ENCODE data around the gene ENPP1.
A peak's percentile ranks its signal among the peaks of the same experiment; 100 is the strongest.

The ENPP1 gene

GRCh38 chr6:131807644-131808459 is at the start of gene ENPP1:
Gene ENPP1 (plus strand): TSS chr6:131808020. CDS start chr6:131808036, 16 bp downstream.
- DNase-seq (ENCODE audit: low read depth in 4 of 4, low spot score in 1 of 4): peak; percentile 1 to 30 (median 5)

DNA sequence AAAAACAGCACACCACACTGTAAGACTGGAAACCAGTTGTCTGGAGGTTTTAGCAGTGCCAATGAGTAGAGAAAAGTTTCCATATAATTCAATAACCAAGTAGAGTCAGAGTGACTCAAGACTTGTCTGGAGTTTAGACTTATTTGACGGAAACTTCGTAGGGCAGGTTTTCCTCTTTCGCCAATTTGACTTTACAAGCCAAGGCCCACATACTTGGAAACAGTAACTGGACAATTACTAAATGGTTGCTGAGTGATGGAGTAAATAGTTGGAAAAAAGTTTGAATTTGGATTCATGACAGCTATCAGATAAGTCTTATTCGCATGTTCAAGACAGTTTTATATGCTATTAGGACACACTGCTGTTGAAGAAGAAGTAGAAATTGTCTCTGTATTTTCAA is 48.9 kb upstream of the ENPP1 start:
- no peak for DNase-seq (ENCODE audit: low read depth in 4 of 4, low spot score in 1 of 4)

GRCh38 chr6:131761060-131761761 is 46.6 kb upstream of the ENPP1 start:
- no peak for DNase-seq (ENCODE audit: low read depth in 4 of 4, low spot score in 1 of 4)

DNA sequence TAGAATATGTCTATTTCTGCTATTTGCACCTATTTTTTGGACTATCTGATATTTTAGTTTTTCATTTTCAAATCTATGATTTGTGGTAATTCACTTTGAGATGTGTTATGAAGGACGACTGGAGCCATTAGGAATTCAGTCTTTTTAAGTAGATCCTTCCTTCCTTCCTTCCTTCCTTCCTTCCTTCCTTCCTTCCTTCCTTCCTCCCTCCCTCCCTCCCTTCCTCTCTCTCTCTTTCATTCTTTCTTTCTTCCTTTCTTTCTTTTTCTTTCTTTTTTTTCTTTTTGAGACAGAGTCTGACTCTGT is 46.1 kb upstream of the ENPP1 start:
- no peak for DNase-seq (ENCODE audit: low read depth in 4 of 4, low spot score in 1 of 4)

DNA sequence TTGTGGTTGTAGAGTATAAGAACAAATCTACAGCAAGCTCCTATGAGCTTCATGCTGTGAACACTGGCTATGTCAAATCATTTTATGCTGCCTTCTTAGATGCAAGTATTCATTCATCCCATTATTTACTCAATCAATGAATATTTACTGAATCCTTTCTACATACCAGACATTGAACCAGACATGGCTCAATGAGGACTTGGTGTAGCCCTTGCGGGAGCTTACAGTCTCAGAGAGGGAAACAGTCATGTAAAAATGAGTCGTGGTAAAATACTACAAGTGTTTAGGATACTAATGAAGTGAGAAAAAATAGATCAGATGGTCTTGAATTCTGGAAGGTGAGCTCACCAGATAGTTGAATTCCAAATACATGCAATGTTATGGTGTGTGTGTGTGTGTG is 44.8 kb upstream of the ENPP1 start:
- DNase-seq (ENCODE audit: low read depth in 4 of 4, low spot score in 1 of 4): no peak

GRCh38 chr6:131763749-131764148 is 44.1 kb upstream of the ENPP1 start:
- DNase-seq (ENCODE audit: low read depth in 4 of 4, low spot score in 1 of 4): no peak

- DNase-seq (ENCODE audit: low read depth in 4 of 4, low spot score in 1 of 4): no peak
These were observed 43.5 kb upstream of the ENPP1 start for GRCh38 chr6:131764350-131764749.

DNA sequence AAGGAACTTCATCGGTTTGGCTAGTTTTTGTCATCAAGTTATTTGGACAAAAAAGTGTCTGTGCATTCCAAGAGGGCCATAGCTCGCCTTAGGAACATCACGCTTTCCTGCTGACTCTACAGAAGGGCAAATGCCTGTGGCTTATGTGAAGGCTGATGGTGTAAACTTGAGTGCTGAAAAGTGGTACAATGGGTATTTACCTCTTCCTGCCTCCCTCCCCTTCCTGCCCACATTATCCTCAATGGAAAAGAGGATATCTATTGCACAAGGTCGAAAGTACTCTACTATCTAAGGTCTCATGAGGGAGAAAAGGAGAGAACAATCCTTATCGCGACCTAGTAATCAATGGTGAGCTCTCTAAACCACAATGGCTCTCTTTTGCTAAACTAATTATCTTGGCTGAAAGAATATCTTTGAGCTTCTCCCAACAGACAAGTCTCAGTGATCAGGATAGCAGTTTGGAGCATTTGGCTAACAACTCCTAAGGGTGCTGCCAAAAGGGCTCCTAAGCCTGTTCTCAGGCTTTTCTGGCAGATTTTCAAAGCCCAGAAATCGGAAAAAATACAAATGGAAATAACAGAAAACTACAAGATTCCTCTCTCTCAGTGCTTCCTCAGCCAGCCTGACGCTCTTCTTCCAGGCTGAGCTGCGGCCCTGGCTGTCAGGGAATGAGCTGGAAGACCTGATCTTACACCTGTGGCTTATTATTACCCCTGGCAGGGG is 42.6 kb upstream of the ENPP1 start:
- DNase-seq (ENCODE audit: low read depth in 4 of 4, low spot score in 1 of 4): no peak

- no peak for DNase-seq (ENCODE audit: low read depth in 4 of 4, low spot score in 1 of 4)
These were observed 42.0 kb upstream of the ENPP1 start for GRCh38 chr6:131765804-131766135.

GRCh38 chr6:131766631-131767030 is 41.2 kb upstream of the ENPP1 start:
- DNase-seq (ENCODE audit: low read depth in 4 of 4, low spot score in 1 of 4): no peak

GRCh38 chr6:131768964-131769363 is 38.9 kb upstream of the ENPP1 start:
- no peak for DNase-seq (ENCODE audit: low read depth in 4 of 4, low spot score in 1 of 4)

GRCh38 chr6:131769385-131770141 is 38.3 kb upstream of the ENPP1 start:
- no peak for DNase-seq (ENCODE audit: low read depth in 4 of 4, low spot score in 1 of 4)

- DNase-seq (ENCODE audit: low read depth in 4 of 4, low spot score in 1 of 4): no peak
These were observed 37.0 kb upstream of the ENPP1 start for GRCh38 chr6:131770776-131771175.

DNA sequence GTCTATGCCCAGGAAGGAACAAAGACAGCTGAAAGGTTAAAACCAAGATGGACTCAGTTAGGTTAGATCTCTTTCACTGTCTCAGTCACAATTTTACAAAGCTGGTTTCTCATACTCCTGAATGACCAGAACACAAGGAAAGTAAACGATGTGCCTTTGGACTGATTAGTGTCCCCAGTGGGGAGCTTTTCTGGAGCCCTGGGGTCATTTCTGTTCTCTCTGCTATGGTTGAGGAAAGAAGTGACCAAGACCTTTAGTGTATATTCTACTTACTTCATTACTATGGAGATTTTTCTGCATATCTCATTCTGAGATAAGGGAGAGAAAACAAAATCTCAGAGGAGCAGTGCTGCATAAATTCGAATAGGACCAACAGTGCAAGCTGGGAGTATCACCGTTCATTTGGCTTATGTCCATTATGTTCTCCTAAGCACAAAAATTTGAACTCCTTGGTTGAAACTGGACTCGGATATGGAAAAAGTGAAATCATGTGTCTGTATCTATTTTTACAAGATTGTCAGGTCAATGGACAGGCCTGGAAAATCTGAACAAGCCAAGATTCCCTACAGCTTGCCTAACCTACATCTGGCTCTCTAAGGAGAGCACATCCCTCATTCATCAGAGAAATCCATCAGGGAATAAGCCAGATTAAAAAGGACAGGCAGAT is 34.4 kb upstream of the ENPP1 start:
- DNase-seq (ENCODE audit: low read depth in 4 of 4, low spot score in 1 of 4): no peak

GRCh38 chr6:131775886-131776285 is 31.9 kb upstream of the ENPP1 start:
- DNase-seq (ENCODE audit: low read depth in 4 of 4, low spot score in 1 of 4): no peak

- no peak for DNase-seq (ENCODE audit: low read depth in 4 of 4, low spot score in 1 of 4)
These were observed 30.8 kb upstream of the ENPP1 start for GRCh38 chr6:131776985-131777384.

GRCh38 chr6:131778169-131778568 is 29.7 kb upstream of the ENPP1 start:
- no peak for DNase-seq (ENCODE audit: low read depth in 4 of 4, low spot score in 1 of 4)

- DNase-seq (ENCODE audit: low read depth in 4 of 4, low spot score in 1 of 4): no peak
These were observed 28.5 kb upstream of the ENPP1 start for GRCh38 chr6:131779304-131779703.

GRCh38 chr6:131780600-131780999 is 27.2 kb upstream of the ENPP1 start:
- DNase-seq (ENCODE audit: low read depth in 4 of 4, low spot score in 1 of 4): no peak

- DNase-seq (ENCODE audit: low read depth in 4 of 4, low spot score in 1 of 4): no peak
These were observed 26.1 kb upstream of the ENPP1 start for GRCh38 chr6:131781687-131782086.

DNA sequence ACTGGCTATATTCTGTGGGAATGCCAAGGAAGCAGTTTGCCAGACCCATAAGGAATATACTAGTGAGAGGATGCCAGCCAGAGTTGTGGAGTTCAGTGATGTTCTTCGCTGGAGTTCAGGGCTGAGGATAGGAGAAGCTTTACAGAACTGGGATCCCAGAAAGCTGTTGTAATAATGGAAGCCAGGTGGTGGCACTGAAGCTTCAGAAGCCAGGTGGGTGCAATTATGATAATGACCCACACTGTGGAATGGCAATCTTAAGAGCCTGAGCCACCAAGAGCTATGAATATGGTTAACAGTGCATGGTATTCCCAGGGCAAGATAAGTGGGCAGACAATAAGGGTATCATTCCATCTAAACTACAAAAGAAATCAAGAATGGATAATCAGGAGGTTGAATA is 25.1 kb upstream of the ENPP1 start:
- DNase-seq (ENCODE audit: low read depth in 4 of 4, low spot score in 1 of 4): no peak

Data from stimulated activated CD4-positive, alpha-beta T cell treated with anti-CD3 and anti-CD28 coated beads, Interleukin-1b, Interleukin-23, amount 100 ng/mL, for 24 hours (primary cell).